Measurements from ENCODE around the gene CHST4. TPM values are rescaled to one million over a fixed set of nuclear protein-coding genes. Genes with fewer than 3 reads are reported as not detected.

Gene CHST4
- polyA plus RNA-seq, 1 donor from 2014 or later = not detected

GRCh38 chr16:71567931-71568330, 41.7 kb downstream of the CHST4 start:
- TF ChIP-seq EZH2 (IDR thresholded peaks at IDR 0.05; ENCODE audit: borderline replicate concordance, insufficient read depth, low read length, poor library complexity, severe bottlenecking) (no peak), POLR2AphosphoS5 (IDR thresholded peaks at IDR 0.05) (no peak)
- Histone ChIP-seq H3K79me2 (replicated peaks; ENCODE audit: insufficient read depth, low read length) (no peaks in the 10 kb centered on the region), H2AFZ (ENCODE audit: low read depth, low read length) (no peak overlapping the region), H4K20me1 (ENCODE audit: insufficient read depth) (no peaks in the 10 kb centered on the region), H3F3A (ENCODE audit: insufficient read depth, low read length, poor library complexity, severe bottlenecking) (no peaks in the 10 kb centered on the region), H3K9me2 (ENCODE audit: insufficient read depth, low read length) (no peaks in the 10 kb centered on the region), H3K4me2 (ENCODE audit: low read length) (no peak overlapping the region), H3K9me3 (ENCODE audit: low read length) (no peaks in the 10 kb centered on the region), H3K27me3 (ENCODE audit: insufficient read depth, low read depth, low read length) (no peaks in the 10 kb centered on the region), H3K36me3 (ENCODE audit: insufficient read depth, low read length) (no peaks in the 10 kb centered on the region), H3K9ac (ENCODE audit: low read length) (no peak overlapping the region), H3K4me3 (ENCODE audit: low read length) (no peak overlapping the region), H3K27ac (ENCODE audit: low read length) (no peak overlapping the region)

- Histone ChIP-seq H3K27me3 (ENCODE audit: insufficient read depth, low read depth, low read length) (no peaks in the 10 kb centered on the region), H4K20me1 (ENCODE audit: insufficient read depth) (no peaks in the 10 kb centered on the region), H3K27ac (ENCODE audit: low read length) (no peak overlapping the region), H2AFZ (ENCODE audit: low read depth, low read length) (no peak overlapping the region), H3F3A (ENCODE audit: insufficient read depth, low read length, poor library complexity, severe bottlenecking) (no peaks in the 10 kb centered on the region), H3K4me3 (ENCODE audit: low read length) (no peak overlapping the region), H3K9ac (ENCODE audit: low read length) (no peak overlapping the region), H3K36me3 (ENCODE audit: insufficient read depth, low read length) (no peaks in the 10 kb centered on the region), H3K9me3 (ENCODE audit: low read length) (no peaks in the 10 kb centered on the region), H3K79me2 (replicated peaks; ENCODE audit: insufficient read depth, low read length) (no peaks in the 10 kb centered on the region), H3K4me2 (ENCODE audit: low read length) (no peak overlapping the region), H3K9me2 (ENCODE audit: insufficient read depth, low read length) (no peaks in the 10 kb centered on the region)
- TF ChIP-seq EZH2 (IDR thresholded peaks at IDR 0.05; ENCODE audit: borderline replicate concordance, insufficient read depth, low read length, poor library complexity, severe bottlenecking) = no peak
These were observed 42.3 kb downstream of the CHST4 start for GRCh38 chr16:71568551-71568950.

- no peaks in the 10 kb centered on the region for H3K79me2 ChIP-seq (replicated peaks; ENCODE audit: insufficient read depth, low read length)
- H3K9me2 ChIP-seq (ENCODE audit: insufficient read depth, low read length) = no peaks in the 10 kb centered on the region
- H3K36me3 ChIP-seq (ENCODE audit: insufficient read depth, low read length) = no peaks in the 10 kb centered on the region
- H3F3A ChIP-seq (ENCODE audit: insufficient read depth, low read length, poor library complexity, severe bottlenecking) = no peaks in the 10 kb centered on the region
- no peak overlapping the region for H2AFZ ChIP-seq (ENCODE audit: low read depth, low read length)
- H3K4me3 ChIP-seq (ENCODE audit: low read length) = no peak overlapping the region
- H4K20me1 ChIP-seq (ENCODE audit: insufficient read depth) = no peaks in the 10 kb centered on the region
- H3K4me2 ChIP-seq (ENCODE audit: low read length) = no peak overlapping the region
- H3K9me3 ChIP-seq (ENCODE audit: low read length) = no peaks in the 10 kb centered on the region
- H3K27ac ChIP-seq (ENCODE audit: low read length) = no peak overlapping the region
- H3K27me3 ChIP-seq (ENCODE audit: insufficient read depth, low read depth, low read length) = no peaks in the 10 kb centered on the region
- H3K9ac ChIP-seq (ENCODE audit: low read length) = no peak overlapping the region
- no peak for TF ChIP-seq SMC3 (conservative IDR thresholded peaks at IDR 0.05; ENCODE audit: poor library complexity)
- no peak for TF ChIP-seq EZH2 (IDR thresholded peaks at IDR 0.05; ENCODE audit: borderline replicate concordance, insufficient read depth, low read length, poor library complexity, severe bottlenecking)
- TF ChIP-seq POLR2AphosphoS5 (IDR thresholded peaks at IDR 0.05) = no peak
- TF ChIP-seq MXI1 (conservative IDR thresholded peaks at IDR 0.05; ENCODE audit: poor library complexity, severe bottlenecking) = no peak
- no peak for TF ChIP-seq TAF1 (IDR thresholded peaks at IDR 0.05; ENCODE audit: low read depth)
- no peak for TF ChIP-seq REST (IDR thresholded peaks at IDR 0.05; ENCODE audit: borderline replicate concordance)
- TF ChIP-seq CTCF (IDR thresholded peaks at IDR 0.05; ENCODE audit: poor library complexity, severe bottlenecking) = no peak
- TF ChIP-seq RAD21 (conservative IDR thresholded peaks at IDR 0.05) = no peak
- TF ChIP-seq EP300 (conservative IDR thresholded peaks at IDR 0.05; ENCODE audit: poor library complexity, severe bottlenecking) = no peak
These were observed 43.4 kb downstream of the CHST4 start for GRCh38 chr16:71569621-71570020.

All from neural cell (in vitro differentiated cells).